Liver (tissue), 3 donors: Measurements from ENCODE around the gene TSEN2.

Source experiments
- FOXA1 ChIP-seq: IDR thresholded peaks from 2 replicates; pipeline ENCODE4 v1.6.1; 2016; ENCODE audit warnings: antibody characterized with exemption
- RAD21 ChIP-seq, 2 donors: IDR thresholded peaks; 2 replicates each; pipeline ENCODE4 v1.6.1; 2016; ENCODE audit warnings: antibody characterized with exemption in 2 of 2, mild to moderate bottlenecking in 2 of 2
- TF ChIP-seq, protein P1 (sequence below): fragments of 150-350 bp; IDR thresholded peaks from 2 replicates; pipeline ENCODE4 v1.5.1; 2017; ENCODE audit warnings: improper control_type of control experiment, low read depth, low read length; ENCODE audit not compliant: missing input control
- TF ChIP-seq, protein P2 (sequence below): IDR thresholded peaks from 2 replicates; pipeline ENCODE4 v1.6.1; 2016; ENCODE audit warnings: antibody characterized with exemption
- donor health status: healthy.
- donor health status: healthy.

GRCh38 chr3:12527757-12528143 lies 43.5 kb downstream of the TSEN2 start:
- TF ChIP-seq RAD21 (IDR thresholded peaks at IDR 0.05), result no peak
- TF ChIP-seq, protein P1, sequence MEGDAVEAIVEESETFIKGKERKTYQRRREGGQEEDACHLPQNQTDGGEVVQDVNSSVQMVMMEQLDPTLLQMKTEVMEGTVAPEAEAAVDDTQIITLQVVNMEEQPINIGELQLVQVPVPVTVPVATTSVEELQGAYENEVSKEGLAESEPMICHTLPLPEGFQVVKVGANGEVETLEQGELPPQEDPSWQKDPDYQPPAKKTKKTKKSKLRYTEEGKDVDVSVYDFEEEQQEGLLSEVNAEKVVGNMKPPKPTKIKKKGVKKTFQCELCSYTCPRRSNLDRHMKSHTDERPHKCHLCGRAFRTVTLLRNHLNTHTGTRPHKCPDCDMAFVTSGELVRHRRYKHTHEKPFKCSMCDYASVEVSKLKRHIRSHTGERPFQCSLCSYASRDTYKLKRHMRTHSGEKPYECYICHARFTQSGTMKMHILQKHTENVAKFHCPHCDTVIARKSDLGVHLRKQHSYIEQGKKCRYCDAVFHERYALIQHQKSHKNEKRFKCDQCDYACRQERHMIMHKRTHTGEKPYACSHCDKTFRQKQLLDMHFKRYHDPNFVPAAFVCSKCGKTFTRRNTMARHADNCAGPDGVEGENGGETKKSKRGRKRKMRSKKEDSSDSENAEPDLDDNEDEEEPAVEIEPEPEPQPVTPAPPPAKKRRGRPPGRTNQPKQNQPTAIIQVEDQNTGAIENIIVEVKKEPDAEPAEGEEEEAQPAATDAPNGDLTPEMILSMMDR, result no peak
- TF ChIP-seq FOXA1, result no peak
- TF ChIP-seq, protein P2, sequence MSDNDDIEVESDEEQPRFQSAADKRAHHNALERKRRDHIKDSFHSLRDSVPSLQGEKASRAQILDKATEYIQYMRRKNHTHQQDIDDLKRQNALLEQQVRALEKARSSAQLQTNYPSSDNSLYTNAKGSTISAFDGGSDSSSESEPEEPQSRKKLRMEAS, result no peak
